NCI-H1105 (cell line): ENCODE results near the gene YEATS2.
"Not testable (repeated sequence)": the region's sequence is repeated elsewhere in the genome, so short reads cannot be mapped to it uniquely, and the experiment has no call there.

ENCODE experiments used
- DNase-seq: peaks from one replicate; lab custom pipeline; 2025; lab: John Stamatoyannopoulos, UW

The YEATS2 gene

DNA sequence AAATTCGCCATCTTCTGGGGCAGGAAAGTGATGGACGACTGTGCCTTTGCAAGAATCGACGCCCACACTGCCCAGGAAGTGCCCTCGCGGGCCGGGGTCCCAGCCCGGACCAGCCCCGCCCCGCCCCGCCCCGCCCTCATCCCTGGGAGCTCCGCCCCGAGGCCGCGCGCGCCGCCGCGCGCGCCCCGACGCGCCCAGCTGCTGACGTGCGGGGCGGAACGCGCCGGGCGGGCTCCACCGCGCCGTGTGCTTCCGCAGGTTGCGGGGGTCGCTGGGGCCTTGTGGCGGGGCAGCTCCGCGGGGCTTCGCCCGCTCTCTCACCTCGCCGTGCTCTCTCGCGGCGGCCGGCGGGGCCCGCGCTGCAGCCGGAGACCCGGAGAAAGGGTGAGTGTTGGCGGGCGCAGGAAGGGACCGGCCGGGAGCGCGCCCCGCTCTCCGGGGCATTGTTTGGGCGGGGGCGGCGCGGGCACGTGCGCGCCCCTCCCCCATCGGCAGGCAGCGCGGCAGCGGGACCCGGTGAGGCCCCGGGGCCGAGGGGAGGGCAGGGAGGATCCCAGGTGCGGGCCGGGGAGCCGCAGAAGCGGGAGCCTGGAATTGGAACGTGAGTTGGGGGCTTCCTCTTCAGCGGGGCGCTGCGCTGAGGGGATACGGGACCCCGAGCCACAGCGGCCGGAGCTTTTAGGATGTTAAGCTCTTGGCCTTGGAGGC lies at the start of gene YEATS2:
YEATS2 (plus strand) TSS at position 188 of the 708 bp plus-strand sequence. CDS start 17,366 bp downstream, outside the sequence.
- DNase-seq = peak; percentile 77

DNA sequence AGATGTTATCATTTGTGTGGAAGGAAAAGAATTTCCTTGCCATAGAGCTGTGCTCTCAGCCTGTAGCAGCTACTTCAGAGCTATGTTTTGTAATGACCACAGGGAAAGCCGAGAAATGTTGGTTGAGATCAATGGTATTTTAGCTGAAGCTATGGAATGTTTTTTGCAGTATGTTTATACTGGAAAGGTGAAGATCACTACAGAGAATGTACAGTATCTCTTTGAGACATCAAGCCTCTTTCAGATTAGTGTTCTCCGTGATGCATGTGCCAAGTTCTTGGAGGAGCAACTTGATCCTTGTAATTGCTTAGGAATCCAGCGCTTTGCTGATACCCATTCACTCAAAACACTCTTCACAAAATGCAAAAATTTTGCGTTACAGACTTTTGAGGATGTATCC lies 47.0 kb upstream of the YEATS2 start:
- no peak for DNase-seq

DNA sequence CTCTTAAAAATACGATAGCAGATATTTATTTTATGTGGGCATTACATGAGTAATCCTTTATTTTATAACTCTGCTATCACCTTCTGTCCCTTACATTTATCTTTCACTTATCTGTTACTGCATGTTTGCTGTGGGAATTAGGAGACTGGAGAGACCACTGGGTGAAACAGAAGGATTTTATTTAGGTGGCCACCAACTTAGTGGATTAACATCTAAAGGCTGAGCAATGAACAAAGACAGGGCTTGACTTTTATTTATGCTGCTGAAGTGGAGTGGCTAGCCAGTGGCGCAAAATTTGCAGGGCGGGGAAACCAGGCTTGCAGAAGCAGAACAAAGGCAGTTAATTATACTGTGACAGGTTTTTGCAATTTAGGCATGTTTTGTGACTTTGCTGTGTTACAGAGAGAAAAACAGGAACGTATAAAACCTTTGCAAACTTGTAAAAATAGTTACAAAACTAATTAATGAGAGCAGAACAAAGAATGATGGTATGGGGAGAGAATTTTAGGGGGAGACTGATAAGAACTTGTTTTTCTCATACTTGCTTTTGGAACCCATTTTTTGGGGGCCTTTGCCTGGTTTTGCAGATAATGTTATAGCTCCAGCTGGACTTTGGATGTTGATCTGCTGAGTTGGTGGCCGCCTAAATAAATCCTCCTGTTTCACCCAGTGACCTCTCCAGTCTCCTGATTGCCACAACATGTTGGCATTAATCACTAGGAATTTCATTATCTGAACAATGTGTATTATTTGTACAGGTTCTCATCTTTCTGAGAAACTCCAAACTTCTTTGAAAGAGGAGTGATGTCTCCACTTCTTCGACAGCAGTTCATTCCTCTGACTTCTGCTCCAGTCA lies 44.2 kb upstream of the YEATS2 start:
- no peak for DNase-seq

DNA sequence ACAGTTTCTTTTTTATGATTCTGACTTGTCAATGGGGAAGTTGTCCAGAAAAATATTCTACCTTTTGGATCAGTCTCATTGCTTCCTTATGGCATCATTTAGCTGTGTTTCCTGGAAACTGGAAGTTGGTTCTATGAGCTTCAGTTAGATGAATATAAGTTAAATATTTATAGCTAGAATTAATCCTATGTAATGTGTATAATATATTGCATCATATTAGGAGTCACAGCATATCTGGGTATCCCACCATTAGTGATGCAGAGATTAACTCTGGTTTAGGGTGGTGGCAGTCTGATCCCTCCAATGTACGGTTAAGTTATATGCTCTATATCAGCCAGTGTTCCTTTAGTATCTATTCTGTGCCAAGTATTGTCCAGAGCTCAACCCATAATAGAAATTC lies 42.9 kb upstream of the YEATS2 start:
- DNase-seq = no peak

DNA sequence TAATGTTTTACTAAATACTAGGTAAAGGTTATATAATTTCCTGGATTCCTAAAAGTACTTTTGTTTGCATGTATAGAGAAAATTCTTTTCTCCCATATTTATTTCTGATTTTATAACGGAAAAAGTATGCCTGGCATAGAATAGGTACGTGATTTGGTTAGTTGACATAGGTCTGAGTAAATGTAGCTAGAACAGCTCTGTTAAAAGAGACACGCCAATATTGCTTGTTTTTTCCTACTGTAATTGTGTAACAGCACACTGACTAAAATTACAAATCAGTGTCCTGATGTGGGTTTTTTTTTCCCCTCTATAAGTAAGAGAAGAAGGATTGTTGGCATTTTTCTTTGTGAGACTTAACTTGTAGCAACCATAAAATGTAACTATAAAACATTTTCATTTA lies 35.5 kb upstream of the YEATS2 start:
- no peak for DNase-seq

DNA sequence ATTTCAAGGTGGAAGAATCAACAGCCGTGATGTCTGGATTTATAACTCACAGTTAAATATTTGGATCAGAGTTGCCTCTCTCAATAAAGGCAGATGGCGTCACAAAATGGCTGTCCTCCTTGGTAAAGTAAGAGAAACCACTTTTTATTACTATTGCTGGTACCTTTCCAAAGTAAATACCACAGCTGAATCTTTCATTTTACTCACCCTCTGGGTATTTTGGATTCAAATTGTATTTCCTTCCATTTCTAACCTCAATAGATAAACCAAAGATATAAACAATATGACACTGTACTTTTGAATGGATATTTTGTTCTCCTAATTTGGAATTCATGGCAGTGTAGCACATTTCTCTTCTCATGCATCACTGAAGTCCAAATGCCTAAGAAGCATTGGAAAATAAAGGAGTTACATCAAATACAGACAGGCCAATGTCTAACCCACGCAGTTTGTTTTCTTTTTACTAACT lies 32.6 kb upstream of the YEATS2 start:
- DNase-seq = no peak

DNA sequence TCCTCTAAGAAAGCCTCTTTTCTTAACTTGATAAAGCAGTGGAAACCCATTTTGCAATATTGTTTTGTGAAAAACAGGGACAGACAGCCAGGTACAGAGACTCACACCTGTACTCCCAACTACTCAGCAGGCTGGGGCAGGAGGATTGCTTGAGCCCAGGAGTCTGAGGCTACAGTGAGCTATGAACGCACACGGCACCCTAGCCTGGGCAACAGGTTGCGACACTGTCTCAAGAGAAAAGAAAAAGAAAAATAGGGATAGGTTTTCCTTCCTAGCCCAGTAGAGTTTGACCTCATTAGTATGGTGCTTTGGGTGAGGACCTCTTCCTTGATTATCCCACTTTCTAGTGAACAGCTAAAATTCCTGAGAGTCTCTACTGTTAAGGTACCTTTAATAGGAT lies 17.5 kb upstream of the YEATS2 start:
- DNase-seq = no peak

DNA sequence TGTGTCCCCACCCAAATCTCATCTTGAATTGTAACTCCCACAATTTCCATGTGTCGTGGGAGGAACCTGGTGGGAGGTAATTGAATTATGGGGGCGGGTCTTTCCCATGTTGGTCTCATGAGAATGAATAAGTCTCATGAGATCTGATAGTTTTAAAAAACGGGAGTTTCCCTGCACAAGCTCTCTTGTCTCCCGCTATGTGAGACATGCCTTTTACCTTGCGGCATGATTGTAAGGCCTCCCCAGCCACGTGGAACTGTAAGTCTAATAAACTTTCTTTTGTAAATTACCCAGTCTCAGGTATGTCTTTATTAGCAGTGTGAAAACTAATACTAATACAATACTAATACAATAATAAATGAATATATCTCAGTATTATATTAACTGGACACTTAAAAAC lies 9.9 kb upstream of the YEATS2 start:
- DNase-seq = no peak

DNA sequence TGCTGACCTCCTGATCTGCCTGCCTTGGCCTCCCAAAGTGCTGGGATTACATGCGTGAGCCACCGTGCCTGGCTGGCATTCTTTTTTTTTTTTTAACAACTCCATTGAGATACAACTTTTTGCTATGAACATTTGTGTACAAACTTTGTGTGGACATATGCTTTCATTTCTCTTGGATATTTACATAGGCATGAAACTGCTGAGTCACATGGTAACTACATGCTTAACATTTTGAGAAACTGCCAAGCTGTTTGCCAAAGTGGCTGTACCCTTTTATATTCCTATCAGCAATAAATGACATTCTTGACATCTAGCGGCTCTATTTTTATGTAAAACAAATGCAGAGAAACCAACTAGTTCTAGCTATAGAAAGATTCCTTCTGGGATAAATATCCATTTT lies 8.7 kb upstream of the YEATS2 start:
- DNase-seq = no peak

DNA sequence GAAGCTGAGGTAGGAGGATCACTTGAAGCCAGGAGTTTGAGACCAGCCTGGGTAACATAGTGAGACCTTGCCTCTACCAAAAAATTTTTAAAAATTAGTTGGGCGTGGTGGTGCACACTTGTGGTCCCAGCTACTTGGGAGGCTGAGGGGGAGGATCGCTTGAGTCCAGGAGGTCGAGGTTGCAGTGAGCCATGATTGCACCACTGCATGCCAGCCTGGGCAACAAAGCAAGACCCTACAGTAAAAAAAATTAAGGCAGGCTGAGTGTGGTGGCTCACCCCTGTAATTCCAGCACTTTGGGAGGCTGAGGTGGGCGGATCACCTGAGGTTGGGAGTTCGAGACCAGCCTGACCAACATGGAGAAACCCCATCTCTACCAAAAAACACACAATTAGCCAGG lies 8.0 kb upstream of the YEATS2 start:
- DNase-seq = not testable (repeated sequence)

DNA sequence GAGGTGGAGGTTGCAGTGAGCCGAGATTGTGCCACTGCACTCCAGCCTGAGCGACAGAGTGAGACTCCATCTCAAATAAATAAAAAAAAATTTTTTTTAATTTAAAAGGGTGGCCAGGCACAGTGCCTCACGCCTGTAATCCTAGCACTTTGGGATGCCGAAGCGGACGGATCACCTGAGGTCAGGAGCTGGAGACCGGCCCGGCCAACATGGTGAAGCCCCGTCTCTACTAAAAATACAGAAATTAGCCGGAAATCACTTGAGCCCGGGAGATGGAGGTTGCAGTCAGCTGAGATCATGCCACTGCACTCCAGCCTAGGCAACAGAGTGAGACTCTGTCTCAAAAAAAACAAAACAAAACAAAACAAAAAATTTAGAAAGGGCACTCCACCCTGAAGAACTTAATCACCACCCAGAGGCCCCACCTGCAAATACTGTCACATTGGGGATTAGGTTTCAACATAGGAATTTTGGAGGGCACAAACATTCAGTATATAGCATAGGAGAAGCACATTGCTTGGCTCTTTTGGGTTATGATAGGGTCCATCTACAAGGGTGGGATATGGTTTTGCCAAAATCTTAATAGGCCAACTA lies 7.1 kb upstream of the YEATS2 start:
- no peak for DNase-seq

DNA sequence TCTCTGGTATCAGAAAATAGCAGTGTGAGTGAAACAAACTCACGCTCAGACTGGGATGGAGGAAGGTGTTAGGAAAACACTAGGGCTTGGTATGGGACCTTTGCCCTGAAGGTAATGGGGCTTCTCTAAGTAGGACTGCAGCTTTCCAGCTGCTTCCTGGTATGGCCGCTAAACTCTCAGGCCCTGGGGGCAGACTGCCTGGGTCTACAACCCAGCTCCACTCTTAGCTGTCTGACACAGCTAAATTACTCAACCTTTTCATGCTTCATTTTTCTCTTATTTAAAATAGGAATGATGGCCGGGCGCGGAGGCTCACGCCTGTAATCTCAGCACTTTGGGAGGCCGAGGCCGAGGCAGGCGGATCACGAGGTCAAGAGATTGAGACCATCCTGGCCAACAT lies 5.2 kb upstream of the YEATS2 start:
- DNase-seq = no peak

DNA sequence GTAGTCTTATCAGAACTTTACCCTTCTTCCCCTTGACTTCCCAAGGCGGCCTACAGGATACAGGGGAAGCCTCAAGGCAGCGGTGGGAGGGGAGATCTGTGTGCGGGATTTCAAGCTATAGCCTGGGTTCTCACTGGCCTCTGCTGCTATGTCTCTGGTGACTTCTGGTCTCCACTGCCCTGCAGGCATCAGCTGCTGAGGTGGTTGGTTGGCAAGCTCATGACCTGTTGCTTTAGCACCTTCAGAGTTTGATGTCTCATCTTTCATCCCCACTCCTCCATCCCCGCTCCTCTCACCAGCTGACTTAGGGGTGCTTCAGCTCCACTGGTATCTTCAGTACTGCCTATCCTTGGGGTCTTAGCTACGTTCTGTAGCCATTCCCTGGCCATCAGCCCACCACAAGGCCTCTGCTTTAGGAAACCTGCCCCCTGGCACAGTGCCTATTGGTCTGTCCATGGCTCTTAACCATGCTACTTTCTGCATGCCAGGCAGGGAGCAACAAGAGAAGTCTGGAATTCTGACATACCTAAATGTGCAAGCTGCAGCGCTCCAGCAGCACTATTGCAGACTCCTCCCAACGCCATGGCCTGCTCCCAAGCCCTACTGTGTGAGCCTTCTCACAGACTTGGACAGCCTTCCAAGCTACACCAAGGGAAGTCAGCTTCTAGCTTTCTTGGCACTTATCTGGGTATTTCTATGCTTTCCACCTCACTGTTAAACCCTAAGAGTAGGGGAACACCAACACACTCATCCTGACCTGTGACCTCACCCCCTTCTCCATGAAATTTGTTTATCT lies 1.8 kb upstream of the YEATS2 start:
- no peak for DNase-seq

DNA sequence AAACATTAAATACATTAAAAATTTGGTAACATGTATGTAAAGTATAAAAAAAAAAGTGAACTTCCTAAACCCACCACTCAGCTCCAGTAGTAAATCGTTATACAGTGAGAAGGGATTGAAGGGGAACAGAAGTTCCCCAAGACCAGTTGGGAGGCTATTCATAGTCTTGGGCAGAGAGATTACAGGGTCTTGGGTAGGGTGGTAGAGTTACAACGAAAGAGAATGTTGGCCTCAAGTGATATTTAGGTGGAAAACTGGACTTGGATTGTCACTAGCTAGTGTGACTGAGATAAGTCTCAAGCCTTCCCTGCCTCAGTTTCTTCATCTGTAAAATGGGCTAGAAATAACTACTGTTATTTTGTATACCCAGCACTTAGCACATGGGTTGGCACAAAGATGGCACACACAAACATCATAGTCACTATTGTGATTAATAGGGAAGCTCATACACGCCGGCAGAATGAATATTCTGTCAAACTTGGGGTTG lies 431 bp upstream of the YEATS2 start:
- DNase-seq = no peak

DNA sequence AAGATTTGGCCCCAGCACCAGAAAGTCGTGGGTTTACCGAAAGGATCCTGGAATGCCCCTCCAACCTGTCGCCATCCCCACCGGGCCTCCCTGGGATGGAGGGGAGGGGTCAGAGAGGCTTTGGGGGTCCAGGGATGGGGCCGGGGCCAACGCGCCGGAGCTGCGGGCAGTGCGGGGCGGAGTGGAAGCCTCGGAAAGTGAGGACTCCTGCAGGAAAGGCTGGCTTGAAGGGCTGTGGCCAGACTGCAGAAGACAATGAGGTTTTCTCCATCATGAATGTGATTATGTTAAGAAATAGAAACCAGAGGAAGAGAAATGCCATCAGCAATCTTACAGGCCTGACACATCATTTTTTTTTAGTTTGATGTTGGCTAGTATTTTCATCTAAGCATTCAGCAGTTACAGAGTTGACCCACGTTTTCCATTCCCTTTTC lies 738 bp downstream of the YEATS2 start:
- DNase-seq = no peak

DNA sequence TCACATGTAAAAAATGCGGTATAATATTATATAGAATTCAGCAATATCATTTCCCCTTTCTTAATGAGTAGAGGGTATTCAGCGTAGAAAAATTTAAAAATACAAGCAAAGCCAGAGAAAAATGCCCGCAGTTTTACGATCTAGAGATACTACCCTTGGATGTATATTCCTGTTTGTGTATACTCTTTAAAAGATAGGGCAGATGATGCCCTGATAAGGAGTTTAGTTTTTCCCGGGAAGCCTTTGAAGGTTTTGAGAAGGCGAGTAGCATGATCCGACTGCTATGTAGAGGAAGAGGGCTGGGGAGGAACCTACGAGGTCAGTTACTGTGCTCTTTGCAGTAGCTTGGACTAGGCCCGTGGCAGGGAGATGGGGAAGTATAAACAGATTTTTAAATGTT lies 1.2 kb downstream of the YEATS2 start:
- DNase-seq = peak; percentile 12

DNA sequence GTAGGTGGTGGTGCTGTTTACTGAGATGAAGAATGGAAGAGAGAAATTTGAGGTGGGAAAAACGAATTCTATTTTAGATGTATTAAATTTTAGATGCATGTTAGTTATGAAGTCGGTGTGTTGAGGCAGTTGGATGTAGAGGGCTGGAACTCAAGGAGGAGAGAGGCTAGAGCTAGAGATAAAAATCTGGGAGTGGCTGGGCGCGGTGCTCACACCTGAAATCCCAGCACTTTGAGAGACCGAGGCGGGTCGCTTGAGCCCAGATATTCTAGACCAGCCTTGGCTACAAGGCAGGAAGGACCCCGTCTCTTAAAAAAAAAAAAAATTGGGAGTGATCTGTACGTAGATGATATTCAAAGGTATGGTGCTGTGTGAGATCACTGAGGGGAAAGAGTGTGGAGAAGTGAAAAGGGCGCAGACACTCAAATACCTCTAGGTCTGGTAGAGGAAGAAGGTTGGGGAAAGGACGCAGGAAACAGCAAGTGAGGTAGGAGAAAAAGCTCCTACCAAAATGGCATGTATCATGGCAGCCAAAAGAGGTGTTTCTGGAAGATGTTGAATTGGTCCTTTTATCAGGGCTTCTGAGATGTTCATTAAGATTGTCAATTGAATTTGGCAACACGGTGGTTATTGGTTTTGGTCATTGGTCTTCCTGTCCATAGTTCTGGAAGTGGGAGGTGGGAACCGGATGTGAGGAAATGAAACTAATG lies 1.8 kb downstream of the YEATS2 start:
- DNase-seq = no peak

DNA sequence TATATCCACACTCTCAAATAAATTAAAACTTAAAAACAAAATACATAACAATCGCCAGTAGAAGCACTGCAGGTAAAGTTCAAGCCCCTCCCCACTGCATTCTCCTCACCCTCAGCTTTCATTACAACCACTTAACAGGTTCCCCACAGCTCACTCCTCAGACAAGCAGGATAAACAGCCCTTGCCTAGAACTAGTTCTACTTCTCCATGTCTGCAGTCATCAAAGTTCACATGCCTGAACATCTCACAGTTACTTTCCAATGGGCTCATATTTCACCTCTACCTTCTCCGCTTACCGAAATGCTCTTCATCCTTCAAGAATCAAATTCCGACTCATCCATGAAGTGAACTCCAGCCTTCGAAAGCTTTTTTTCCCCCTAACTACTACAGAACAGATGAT lies 4.1 kb downstream of the YEATS2 start:
- no peak for DNase-seq

DNA sequence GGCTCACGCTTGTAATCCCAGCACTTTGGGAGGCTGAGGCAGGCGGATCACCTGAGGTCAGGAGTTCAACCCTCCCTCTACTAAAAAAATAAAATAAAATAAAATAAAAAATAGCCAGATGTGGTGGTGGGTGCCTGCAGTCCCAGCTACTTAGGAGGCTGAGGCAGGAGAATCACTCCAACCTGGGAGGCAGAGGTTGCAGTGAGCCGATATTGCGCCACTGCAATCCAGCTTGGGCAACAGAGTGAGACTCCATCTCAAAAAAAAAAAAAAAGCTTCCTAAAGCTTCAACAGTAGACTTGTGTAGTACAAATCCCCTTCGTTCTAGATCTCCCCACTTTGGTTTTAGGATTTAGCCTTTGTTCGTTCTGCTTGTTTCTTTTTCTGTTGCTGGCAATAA lies 6.3 kb downstream of the YEATS2 start:
- DNase-seq = not testable (repeated sequence)

DNA sequence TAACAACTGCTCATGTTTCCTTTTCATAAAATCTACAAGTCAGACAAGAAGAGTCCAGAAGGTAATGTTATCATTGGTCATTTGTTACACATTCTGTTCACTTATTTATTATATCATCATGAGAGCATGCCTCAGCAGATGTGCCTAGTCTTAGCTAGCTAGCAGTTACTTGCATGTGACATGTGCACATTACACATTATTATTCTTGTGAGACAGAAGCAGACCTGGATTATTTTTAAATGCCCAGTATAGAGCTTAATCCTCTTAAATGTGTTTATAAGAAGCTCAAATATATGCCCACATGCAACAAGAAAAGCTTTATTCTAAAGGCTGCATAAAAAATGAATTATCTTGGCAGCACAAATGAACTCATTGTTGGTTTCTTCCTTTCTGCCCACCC lies 12.6 kb downstream of the YEATS2 start:
- no peak for DNase-seq

DNA sequence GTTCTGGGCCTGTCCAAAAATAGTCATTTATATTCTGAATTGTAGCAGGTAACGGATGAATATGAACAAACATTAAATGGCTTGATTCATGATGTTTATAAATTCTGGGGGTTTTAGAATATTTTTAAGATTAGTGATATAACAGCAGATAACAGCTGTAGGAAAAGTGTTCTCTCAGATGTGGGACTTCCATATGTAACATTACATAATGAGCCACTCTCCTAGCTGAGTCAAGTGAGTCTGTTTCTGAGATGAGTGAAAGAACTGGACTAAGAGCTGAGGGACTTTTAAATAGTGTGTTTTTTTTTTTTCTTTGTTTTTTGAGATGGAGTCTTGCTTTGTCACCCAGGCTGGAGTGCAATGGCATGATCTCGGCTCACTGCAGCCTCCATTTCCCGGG lies 13.9 kb downstream of the YEATS2 start:
- no peak for DNase-seq
